OCI-M1 (cell line): ENCODE measurements around the gene LSS.
"Not testable (repeated sequence)": the region's sequence is repeated elsewhere in the genome, so short reads cannot be mapped to it uniquely, and the experiment has no call there.

Experiments used
- DNase-seq: peaks from one replicate; lab custom pipeline; 2025; lab: John Stamatoyannopoulos, UW

The LSS gene

GRCh38 chr21:46245213-46245915, 16.8 kb upstream of the LSS start:
- DNase-seq = no peak

DNA sequence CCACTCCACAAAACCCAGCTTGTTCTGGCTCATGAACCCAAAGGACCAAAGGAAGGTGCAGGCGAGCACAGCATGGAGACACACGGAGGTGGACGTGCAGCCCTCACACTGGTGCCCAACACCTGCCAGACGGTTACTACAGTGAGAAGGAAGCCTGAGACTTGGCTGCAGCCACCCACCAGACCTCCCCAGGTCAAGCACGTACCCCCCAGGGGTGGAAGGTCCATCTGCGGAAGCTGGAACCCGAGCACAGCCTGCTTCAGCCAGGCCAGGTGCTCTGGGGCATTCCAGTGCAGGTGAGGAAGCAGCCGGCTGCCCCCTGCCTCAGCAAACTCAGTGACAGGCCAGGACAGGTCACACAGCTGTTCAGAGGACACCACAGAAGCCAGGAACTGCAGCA, 16.0 kb upstream of the LSS start:
- no peak for DNase-seq

DNA sequence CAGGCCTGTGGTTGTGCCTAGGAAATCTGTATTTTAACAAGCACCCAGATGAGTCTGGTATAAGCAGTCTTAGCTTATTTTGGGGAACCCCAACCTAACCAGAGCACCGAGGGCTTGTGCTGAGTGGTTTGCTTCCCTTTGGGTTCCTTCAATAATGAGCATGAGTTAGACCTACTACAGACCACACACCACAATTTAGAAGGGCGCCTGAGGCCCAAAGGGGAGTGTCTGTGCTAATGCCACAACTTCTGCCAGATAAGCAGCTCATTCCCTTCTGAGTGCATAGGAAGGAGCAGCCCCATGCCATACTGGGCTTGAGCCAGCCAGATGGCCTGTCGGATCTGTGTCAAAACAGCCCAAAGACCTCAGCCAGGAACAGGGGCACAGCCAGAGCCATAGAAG, 15.4 kb upstream of the LSS start:
- no peak for DNase-seq

DNA sequence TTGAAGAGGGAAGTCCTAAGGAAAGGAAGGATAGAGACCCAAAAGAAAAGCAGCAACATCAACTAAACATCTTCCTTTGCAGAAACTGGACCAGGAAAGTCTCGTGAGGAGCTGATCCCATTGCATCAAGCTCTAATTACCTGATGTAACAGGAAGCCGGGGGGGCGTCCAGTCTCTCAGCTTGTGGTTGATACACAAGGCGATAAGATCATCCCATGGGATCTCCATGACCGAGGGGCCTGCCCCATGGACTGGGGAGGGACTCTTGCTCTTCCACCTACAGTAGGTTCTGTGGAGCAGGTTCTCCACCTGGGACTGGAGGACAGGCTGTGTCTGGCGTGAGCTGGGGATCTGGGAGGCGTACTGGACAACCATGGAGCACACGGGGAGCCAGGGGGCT, 14.8 kb upstream of the LSS start:
- no peak for DNase-seq

GRCh38 chr21:46241577-46241976, 13.0 kb upstream of the LSS start:
- DNase-seq = not testable (repeated sequence)

GRCh38 chr21:46239817-46240325, 11.3 kb upstream of the LSS start:
- DNase-seq = no peak

- DNase-seq = no peak
Measured at GRCh38 chr21:46237474-46237873, 8.9 kb upstream of the LSS start.

GRCh38 chr21:46234436-46234950, 5.9 kb upstream of the LSS start:
- DNase-seq = no peak

GRCh38 chr21:46229923-46230260, 1.3 kb upstream of the LSS start:
- DNase-seq = peak; percentile 32

DNA sequence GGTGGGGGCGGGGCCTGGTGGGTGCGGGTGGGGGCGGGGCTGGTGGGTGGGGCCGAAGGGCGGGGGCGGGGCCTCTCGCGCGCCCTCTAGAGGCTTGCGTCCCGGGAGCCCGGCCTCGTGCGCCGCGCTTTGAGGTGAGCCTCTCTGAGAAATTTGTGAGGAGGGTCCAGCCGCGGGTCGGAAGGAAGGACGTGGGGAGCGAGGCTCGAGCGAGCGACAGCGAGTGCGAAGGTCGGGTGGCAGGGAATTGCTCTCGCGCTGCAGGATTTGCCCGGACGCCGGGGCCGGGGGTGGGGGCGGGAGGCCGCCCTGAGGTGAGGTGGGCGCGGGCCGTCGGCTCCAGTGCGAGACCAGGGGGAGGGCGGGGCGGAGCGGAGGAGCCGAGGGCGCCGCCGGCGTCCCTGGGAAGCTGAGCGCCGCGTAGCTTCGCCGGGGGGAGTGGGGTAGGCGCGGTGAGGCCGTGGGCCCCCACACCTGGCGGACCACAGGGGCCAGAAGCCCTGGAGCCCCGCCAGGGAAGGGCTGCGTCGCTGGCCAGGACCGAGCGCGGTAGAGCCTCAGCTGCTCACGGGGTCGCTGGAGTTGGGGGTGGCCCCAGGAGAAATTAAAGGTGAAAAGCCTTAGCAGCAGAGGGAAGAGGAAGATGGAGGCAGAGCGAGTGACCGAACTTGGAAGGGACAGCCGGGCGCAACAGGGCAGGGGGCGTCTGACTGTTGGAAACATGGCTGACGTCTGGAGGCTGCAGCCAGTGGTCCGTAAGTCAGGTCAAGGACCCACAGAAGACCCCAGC, 754 bp upstream of the LSS start:
- no peak for DNase-seq

- DNase-seq = peak; percentile 56
Measured at GRCh38 chr21:46227811-46228344, 696 bp downstream of the LSS start.

GRCh38 chr21:46226920-46227599, 1.5 kb downstream of the LSS start:
- DNase-seq = peak; percentile 48

- no peak for DNase-seq
Measured at GRCh38 chr21:46226146-46226545, 2.4 kb downstream of the LSS start.

GRCh38 chr21:46223661-46224060, 4.9 kb downstream of the LSS start:
- DNase-seq = not testable (repeated sequence)

DNA sequence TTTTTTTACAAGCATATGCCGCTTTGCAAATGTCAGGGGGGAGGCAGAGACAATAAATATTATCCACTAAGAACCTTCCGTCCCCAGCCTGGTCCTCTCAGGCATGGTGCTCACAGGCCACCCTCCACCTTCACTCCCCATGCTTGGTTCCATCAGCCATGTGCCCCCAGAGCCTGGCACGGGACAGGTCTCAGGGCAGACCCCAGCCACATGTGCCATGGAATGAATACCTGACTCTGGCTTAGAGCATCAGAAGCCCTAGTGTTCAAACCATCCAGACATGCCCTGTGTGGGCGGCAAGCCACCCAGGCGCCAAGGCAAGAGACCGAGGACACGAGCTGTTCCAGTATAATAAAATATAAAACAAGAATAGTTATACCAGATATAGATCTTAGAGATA, 5.4 kb downstream of the LSS start:
- DNase-seq = no peak

DNA sequence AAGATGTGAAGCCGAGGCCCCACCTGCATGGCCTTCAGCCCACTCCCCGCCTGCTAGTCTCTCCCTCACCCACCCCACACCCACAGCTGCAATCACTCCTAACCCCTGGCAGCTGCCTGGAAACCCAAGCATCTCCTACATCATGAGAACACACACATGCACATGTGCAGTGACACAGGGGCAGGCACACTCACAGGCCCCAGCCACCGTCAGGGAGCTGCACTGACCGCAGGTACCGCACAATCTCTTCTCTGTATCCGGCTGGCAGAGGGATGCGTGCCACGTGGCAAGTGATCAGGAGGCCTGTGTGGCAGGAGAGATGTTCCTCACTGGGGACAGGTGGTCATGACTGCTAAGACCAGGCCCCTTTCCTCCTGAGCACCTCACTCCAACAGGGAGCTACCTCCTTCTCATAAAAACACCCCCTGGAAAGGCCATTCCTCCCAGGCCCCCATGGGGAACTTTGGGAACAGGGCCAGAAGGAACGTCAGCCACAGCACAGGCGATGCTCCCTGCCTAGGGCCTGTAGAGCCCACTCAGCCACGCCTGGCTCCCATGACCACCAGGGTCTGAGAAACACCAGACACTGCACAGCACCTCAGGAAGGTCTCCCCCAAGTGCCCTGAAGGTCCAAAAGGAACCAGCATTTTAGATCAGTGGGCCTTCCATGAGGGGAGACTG, 6.0 kb downstream of the LSS start:
- DNase-seq = no peak

GRCh38 chr21:46221664-46222435, 6.7 kb downstream of the LSS start:
- no peak for DNase-seq

GRCh38 chr21:46220847-46221246, 7.7 kb downstream of the LSS start:
- no peak for DNase-seq

DNA sequence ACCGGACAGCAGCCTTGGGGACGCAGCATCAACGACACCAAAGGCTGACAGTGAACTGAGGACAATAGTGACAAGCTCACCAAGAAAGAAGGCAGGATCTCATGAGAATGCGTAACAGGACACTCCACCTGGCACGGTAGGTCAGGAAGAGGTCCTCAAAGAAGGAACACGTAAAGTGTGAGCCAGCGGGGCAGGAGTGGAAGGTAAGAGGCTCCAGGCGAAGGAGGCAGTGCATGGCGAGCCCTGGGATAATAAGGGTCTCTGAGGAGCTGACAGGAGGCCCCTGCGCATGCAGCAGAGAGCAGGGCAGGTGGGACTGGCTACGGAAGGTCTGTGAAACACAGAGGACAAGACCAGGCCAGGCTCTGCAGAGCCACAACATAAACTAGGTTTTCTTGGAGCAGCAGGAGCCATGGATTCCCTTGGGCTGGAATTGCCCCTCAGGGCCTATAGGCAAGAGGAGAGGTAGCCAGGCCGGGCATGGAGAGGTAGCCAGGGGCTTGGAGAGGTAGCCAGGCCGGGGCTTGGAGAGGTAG, 8.2 kb downstream of the LSS start:
- DNase-seq = no peak

GRCh38 chr21:46219591-46220239, 8.9 kb downstream of the LSS start:
- no peak for DNase-seq
